Stimulated activated CD4-positive, alpha-beta T cell treated with anti-CD3 and anti-CD28 coated beads, TNF-alpha, amount 100 ng/mL, for 4 hours (primary cell): ENCODE results near the gene JAKMIP1.

Experiments
- DNase-seq, 3 experiments: peaks; one replicate each; pipeline ENCODE4 v3.0.0-alpha.2; 2020; ENCODE audit warnings: low read depth in 3 of 3

Gene JAKMIP1

GRCh38 chr4:6200011-6200921 lies at the start of gene JAKMIP1:
Gene JAKMIP1, minus strand, starts transcription at chr4:6200549. Its CDS starts 87,699 bp downstream, at chr4:6112850.
- peak; percentile 70 to 77 (median 72) for DNase-seq

GRCh38 chr4:6248394-6248793 lies 48.0 kb upstream of the JAKMIP1 start:
- DNase-seq: no peak

- no peak for DNase-seq
These were observed 45.9 kb upstream of the JAKMIP1 start for GRCh38 chr4:6246170-6246634.

- no peak for DNase-seq
These were observed 45.2 kb upstream of the JAKMIP1 start for GRCh38 chr4:6245246-6246169.

GRCh38 chr4:6242271-6243029 lies 42.1 kb upstream of the JAKMIP1 start:
- DNase-seq: no peak

- no peak for DNase-seq
These were observed 40.9 kb upstream of the JAKMIP1 start for GRCh38 chr4:6241062-6241845.

- no peak for DNase-seq
These were observed 39.6 kb upstream of the JAKMIP1 start for GRCh38 chr4:6239968-6240367.

- no peak for DNase-seq
These were observed 39.1 kb upstream of the JAKMIP1 start for GRCh38 chr4:6239486-6239885.

- no peak for DNase-seq
These were observed 36.6 kb upstream of the JAKMIP1 start for GRCh38 chr4:6236816-6237390.

GRCh38 chr4:6235901-6236640 lies 35.7 kb upstream of the JAKMIP1 start:
- DNase-seq: no peak

- DNase-seq: no peak
These were observed 34.7 kb upstream of the JAKMIP1 start for GRCh38 chr4:6235012-6235411.

- no peak for DNase-seq
These were observed 33.6 kb upstream of the JAKMIP1 start for GRCh38 chr4:6233929-6234328.

- DNase-seq: no peak
These were observed 32.8 kb upstream of the JAKMIP1 start for GRCh38 chr4:6232836-6233785.

GRCh38 chr4:6231663-6232165 lies 31.4 kb upstream of the JAKMIP1 start:
- no peak for DNase-seq

GRCh38 chr4:6230827-6231662 lies 30.7 kb upstream of the JAKMIP1 start:
- DNase-seq: no peak

GRCh38 chr4:6230502-6230785 lies 30.1 kb upstream of the JAKMIP1 start:
- no peak for DNase-seq

GRCh38 chr4:6229671-6230501 lies 29.5 kb upstream of the JAKMIP1 start:
- DNase-seq: no peak
